ENCODE results near the gene TMEM247.

The TMEM247 gene

GRCh38 chr2:46498681-46499080, 19.3 kb downstream of the TMEM247 start:
- no peak overlapping the region for H3K27ac ChIP-seq
- TF ChIP-seq, protein P1, sequence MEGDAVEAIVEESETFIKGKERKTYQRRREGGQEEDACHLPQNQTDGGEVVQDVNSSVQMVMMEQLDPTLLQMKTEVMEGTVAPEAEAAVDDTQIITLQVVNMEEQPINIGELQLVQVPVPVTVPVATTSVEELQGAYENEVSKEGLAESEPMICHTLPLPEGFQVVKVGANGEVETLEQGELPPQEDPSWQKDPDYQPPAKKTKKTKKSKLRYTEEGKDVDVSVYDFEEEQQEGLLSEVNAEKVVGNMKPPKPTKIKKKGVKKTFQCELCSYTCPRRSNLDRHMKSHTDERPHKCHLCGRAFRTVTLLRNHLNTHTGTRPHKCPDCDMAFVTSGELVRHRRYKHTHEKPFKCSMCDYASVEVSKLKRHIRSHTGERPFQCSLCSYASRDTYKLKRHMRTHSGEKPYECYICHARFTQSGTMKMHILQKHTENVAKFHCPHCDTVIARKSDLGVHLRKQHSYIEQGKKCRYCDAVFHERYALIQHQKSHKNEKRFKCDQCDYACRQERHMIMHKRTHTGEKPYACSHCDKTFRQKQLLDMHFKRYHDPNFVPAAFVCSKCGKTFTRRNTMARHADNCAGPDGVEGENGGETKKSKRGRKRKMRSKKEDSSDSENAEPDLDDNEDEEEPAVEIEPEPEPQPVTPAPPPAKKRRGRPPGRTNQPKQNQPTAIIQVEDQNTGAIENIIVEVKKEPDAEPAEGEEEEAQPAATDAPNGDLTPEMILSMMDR (conservative IDR thresholded peaks at IDR 0.05), result no peak

- peak overlapping the region; percentile 53 for H3K27ac ChIP-seq
- TF ChIP-seq, protein P1 (conservative IDR thresholded peaks at IDR 0.05), result no peak
Measured at GRCh38 chr2:46499392-46499785, 20.0 kb downstream of the TMEM247 start.

DNA sequence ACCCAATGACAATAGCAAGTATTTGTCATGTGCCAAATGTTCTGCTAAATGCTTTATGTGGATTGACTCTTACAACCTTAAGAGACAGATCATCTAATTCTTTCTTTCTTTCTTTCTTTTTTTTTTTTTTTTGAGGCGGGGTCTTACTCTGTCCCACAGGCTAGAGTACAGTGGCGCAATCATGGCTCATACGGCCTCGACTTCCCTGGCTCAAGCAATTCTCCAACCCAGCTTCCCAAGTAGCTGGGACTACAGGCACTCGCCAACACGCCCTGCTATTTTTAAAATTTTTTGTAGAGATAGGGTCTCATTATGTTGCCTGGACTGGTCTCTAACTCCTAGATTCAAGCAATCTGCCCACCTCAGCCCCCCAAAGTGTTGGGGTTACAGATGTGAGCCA, 21.4 kb downstream of the TMEM247 start:
- no peak overlapping the region for H3K27ac ChIP-seq
- TF ChIP-seq, protein P1 (conservative IDR thresholded peaks at IDR 0.05), result no peak

GRCh38 chr2:46502291-46502885, 23.0 kb downstream of the TMEM247 start:
- TF ChIP-seq, protein P1 (conservative IDR thresholded peaks at IDR 0.05), result no peak
- H3K27ac ChIP-seq, result no peak overlapping the region

- TF ChIP-seq, protein P1 (conservative IDR thresholded peaks at IDR 0.05), result no peak
- no peak overlapping the region for H3K27ac ChIP-seq
Measured at GRCh38 chr2:46503686-46504085, 24.3 kb downstream of the TMEM247 start.

DNA sequence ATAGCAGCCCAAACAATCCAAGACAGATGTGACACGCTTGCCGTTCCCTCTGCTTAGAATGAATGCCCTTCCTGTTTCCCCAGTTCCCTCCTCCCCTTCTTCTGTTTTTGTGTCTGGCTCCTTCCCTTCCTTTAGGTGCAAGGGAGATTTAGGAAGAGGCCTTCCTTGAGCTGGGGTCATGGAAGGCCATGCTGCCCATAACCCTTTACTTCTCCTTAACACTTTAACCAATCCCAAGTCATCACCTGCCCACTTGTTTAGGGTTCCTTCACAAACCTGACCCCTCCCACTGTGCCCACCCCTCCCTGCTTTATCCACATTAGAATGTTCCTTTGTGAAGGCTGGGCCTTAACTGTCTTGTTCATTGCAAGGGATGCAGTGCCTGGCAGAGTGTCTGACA, 24.9 kb downstream of the TMEM247 start:
- no peak overlapping the region for H3K27ac ChIP-seq
- TF ChIP-seq, protein P1 (conservative IDR thresholded peaks at IDR 0.05), result no peak

GRCh38 chr2:46504685-46505471, 25.5 kb downstream of the TMEM247 start:
- no peak overlapping the region for H3K27ac ChIP-seq
- TF ChIP-seq, protein P1 (conservative IDR thresholded peaks at IDR 0.05), result no peak

Measured in VCaP (cell line).